Stimulated activated CD4-positive, alpha-beta T cell treated with anti-CD3 and anti-CD28 coated beads, TNF-alpha, amount 100 ng/mL, for 1 hour (primary cell): Measurements from ENCODE around the gene MKRN2OS.

ENCODE experiments used
- DNase-seq, 3 donors: peaks; one replicate each; pipeline ENCODE4 v3.0.0-alpha.2; 2020; ENCODE audit warnings: low read depth in 3 of 3, low spot score in 1 of 3

MKRN2OS gene

GRCh38 chr3:12515631-12516030 lies 29.7 kb downstream of the MKRN2OS start:
- no peak for DNase-seq

GRCh38 chr3:12513694-12514446 lies 31.4 kb downstream of the MKRN2OS start:
- no peak for DNase-seq

GRCh38 chr3:12512534-12513118 lies 32.7 kb downstream of the MKRN2OS start:
- DNase-seq: no peak

- no peak for DNase-seq
Observed at GRCh38 chr3:12509466-12509865, 35.8 kb downstream of the MKRN2OS start.

GRCh38 chr3:12508291-12508700 lies 37.0 kb downstream of the MKRN2OS start:
- DNase-seq: no peak

- DNase-seq: no peak
Observed at GRCh38 chr3:12507591-12508281, 37.6 kb downstream of the MKRN2OS start.

- no peak for DNase-seq
Observed at GRCh38 chr3:12506201-12506709, 39.0 kb downstream of the MKRN2OS start.

GRCh38 chr3:12503126-12503957 lies 42.0 kb downstream of the MKRN2OS start:
- DNase-seq: no peak

- no peak for DNase-seq
Observed at GRCh38 chr3:12501360-12502020, 43.8 kb downstream of the MKRN2OS start.

- no peak for DNase-seq
Observed at GRCh38 chr3:12499474-12499873, 45.8 kb downstream of the MKRN2OS start.

GRCh38 chr3:12496453-12496761 lies 48.9 kb downstream of the MKRN2OS start:
- no peak for DNase-seq

- no peak for DNase-seq
Observed at GRCh38 chr3:12495749-12496452, 49.4 kb downstream of the MKRN2OS start.

GRCh38 chr3:12490547-12490946 lies 54.8 kb downstream of the MKRN2OS start:
- DNase-seq: no peak

GRCh38 chr3:12489832-12490231 lies 55.5 kb downstream of the MKRN2OS start:
- no peak for DNase-seq
